ENCODE results near the gene GDNF.
"Not testable (repeated sequence)": the region's sequence is repeated elsewhere in the genome, so short reads cannot be mapped to it uniquely, and the experiment has no call there.

GDNF gene

DNA sequence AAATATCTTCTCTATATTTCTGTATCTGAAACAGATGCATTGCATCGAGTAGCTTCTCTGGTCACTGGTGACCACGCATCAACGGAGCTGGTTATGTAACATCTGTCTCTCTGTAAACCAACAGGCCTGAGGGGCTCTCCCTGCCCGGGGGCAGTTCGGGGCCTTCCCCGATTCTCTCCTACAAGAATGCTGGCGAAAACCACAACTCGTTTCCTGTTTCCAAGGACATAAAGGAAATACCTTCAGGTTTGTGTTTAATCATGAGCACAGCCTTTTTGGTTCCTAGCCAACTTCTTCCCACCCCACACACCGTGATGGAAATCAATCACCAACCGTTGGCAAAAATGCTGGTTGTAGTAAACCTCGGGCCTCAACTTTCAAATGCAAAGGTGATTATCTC is 25.1 kb downstream of the GDNF start:
- DNase-seq: no peak

DNA sequence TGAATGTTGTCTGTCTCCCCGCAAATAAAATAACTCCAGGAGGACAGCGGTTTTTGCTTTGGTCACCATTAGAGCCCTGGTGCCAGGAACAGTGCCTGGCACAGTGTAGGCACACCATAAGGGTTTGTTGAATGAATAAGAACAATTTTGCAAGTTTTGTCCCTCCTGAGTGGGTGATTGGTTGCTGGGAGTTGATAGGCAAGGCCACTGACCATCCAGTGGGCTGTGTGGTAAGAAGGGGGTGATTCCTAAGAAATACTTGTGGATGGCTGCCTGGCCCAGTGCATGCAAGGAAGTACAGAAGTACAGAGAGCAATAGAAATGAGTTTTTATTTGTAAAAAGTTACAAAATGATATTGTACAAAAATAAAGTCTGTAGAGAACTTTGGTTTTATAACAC is 27.5 kb downstream of the GDNF start:
- DNase-seq: no peak

GRCh38 chr5:37811866-37812265 is 28.0 kb downstream of the GDNF start:
- no peak for DNase-seq

- DNase-seq: no peak
Measured at GRCh38 chr5:37810311-37810710, 29.5 kb downstream of the GDNF start.

DNA sequence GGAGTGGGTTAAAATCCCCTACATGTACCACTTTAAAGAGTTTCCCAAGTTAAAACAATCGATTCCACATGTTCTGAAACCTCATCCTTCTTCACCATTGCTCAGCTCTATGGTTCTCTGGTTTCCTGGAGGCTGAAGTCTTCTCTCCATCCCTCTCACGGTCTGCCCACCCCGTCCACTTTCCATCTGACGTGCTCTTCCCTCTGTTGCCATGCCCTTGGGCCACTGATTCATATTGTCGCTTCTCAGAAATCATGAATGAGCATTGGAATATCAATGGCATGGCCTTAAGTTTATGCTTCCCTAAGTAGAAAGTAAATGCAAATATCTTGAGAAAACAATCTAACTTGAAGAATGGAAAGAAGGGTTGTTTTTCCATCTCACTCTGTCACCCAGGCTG is 30.9 kb downstream of the GDNF start:
- no peak for DNase-seq

DNA sequence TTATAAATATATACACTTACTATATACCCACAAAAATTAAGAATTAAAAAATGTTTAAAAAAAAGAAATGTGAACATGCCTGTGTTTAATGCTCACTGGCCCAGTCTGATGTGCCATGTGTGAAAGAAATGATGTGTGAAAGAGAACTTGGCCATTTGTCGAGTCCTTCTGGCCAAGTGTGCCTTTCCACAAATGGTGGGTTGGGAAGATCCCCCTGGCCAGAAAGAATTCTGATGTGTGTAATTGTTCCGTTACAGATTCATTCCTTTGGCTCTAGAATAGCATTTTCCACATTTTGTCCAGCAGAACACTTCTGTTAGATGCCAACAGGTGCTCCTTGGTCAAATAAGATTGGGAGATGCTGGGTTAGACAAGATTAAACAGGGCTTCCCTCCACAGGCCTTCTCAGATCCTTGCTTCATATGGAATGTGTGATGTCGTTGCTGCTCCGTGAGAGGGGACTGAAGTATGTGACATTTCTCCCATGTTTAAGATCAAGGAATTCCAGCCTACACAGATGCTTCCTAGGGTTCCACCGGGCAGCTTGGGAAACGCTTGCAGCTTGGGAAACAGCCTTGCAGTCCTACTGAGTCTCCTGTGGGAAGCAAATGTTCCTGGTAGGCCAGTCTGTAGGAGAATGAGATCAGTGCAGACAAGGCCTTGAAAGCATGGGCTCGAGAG is 32.1 kb downstream of the GDNF start:
- DNase-seq: no peak

DNA sequence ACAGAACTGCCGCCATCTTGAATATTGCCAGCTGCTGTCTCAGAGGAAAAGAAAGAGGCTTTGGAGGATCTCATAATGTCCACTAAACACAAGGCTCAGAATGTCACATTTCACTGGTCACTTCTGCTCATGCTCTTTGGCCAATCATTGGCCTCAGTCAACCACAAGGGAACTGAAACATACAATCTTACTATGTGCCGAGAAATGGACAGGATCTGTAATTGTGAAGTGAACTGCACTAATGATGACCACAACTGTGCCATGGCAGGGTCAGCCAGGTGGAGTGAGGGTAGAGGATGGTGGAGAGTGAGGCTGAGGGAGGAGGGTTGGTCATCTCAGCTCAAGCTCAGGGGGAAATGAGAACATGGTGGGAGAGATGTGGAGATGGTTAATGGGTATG is 32.8 kb downstream of the GDNF start:
- DNase-seq: no peak

DNA sequence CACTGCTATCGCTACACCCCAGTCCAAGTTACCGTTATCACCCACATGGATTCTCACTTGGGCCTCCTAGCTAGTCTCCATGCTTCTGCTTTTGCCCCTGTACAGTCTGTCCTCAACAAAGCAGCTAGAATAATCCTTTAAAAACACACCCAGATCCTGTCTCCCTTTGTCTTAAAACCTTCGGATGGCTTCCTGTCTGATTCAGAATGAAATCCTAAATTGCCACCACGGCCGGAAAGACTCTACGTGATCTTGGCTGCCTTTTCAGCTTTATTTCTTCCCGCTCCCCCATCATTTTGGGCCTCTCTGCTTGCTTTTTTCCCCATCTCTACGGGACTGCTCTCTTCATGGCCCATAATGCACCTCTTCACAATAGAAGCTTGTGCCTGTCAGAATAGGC is 33.4 kb downstream of the GDNF start:
- no peak for DNase-seq

GRCh38 chr5:37806016-37806415 is 33.8 kb downstream of the GDNF start:
- no peak for DNase-seq

GRCh38 chr5:37804401-37804800 is 35.4 kb downstream of the GDNF start:
- DNase-seq: no peak

- DNase-seq: no peak
Measured at GRCh38 chr5:37803487-37803886, 36.4 kb downstream of the GDNF start.

- DNase-seq: no peak
Measured at GRCh38 chr5:37801521-37801920, 38.3 kb downstream of the GDNF start.

DNA sequence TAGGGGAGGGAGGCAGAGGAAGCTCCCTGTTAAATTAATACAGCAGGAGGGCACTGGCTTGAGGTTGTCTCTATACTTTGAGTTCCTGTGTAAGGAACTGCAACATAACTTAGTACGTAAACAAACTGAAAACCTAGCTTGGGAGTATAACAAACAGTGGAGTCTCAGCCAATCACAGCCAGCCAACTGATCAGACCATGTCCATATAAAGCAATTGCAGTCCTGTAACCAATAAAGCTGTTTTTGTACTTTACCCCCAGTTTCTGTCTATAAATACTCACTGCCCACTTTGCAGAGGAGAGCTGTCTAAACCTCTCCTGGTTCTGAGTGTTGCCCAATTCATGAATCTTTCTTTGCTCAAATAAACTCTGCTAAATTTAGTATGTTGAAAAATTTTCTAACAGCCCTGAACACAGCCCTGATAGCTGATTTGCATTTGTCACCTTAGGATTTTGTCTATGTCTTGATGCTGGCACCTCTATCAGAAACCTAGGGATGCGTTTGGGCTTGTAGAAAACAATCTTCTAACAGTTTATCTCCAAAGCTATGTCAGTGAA is 39.9 kb downstream of the GDNF start:
- no peak for DNase-seq

DNA sequence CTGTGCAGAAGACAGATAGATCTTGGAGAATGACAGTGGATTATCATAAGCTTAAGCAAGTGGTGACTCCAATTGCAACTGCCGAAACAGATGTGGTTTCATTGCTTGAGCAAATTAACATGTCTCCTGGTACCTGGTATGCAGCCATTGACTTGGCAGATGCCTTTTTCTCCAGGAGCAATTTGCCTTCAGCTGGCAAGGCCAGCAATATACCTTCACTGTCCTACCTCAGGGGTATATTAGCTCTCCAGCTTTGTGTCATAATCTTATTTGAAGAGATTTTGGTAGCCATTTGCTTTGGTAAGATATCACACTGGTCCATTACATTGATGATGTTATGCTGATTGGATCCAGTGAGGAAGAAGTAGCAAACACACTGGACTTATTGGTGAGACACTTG is 43.4 kb downstream of the GDNF start:
- not testable (repeated sequence) for DNase-seq

GRCh38 chr5:37795292-37795691 is 44.5 kb downstream of the GDNF start:
- not testable (repeated sequence) for DNase-seq

GRCh38 chr5:37792975-37793631 is 46.7 kb downstream of the GDNF start:
- DNase-seq: no peak

GRCh38 chr5:37791321-37791720 is 48.5 kb downstream of the GDNF start:
- DNase-seq: no peak

DNA sequence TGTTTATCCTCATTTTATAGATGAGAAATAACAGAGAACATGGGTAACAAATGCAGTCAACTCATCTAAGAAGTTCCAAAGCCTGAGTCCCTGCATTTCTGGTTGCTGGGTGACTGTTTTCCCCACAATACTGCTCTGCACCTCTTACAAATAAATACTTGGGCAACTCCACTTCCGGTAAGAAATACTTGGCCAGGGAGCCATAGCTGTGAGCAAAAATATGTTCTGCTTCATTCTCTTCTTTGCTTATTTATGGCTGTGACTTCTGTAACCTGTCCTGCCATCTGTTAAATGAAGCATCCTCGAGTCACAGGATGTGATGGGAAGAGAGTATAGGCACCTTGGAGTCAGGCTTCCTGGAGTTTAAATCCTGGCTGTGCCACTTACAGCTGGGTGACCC is 49.9 kb downstream of the GDNF start:
- no peak for DNase-seq

GRCh38 chr5:37787742-37788141 is 52.1 kb downstream of the GDNF start:
- no peak for DNase-seq

DNA sequence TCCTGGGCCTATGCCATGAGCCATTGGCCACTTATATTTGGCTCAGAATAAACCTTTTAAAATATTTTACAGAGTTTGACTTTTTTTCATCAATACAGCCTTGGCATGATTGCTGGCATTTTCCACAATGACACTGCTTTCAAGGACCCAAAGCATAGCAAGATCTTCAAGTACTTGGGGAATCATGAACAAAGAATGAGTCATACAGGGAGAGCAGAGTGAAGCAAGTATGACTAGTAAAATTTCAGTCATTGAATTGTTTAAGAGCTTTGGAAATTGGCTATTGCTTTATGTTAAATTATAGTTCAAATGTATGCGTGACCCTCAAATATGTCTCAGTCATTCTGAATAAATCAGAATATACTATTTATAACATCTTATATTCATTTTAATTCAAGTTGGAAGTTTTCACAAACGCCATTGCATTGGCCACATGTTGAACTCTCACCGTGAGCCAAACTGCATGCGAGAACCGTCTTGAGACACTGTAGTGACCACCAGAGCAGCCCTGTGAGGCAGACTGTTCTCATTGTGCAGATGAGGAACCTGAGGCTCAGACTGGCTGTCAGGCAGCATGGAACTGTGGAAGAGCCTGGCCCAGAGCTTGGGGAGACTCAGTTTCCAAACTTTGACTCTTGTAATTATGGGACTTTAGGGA is 52.9 kb downstream of the GDNF start:
- no peak for DNase-seq

GRCh38 chr5:37786416-37786815 is 53.4 kb downstream of the GDNF start:
- DNase-seq: no peak

GRCh38 chr5:37781409-37781808 is 58.4 kb downstream of the GDNF start:
- DNase-seq: peak; percentile 2

DNA sequence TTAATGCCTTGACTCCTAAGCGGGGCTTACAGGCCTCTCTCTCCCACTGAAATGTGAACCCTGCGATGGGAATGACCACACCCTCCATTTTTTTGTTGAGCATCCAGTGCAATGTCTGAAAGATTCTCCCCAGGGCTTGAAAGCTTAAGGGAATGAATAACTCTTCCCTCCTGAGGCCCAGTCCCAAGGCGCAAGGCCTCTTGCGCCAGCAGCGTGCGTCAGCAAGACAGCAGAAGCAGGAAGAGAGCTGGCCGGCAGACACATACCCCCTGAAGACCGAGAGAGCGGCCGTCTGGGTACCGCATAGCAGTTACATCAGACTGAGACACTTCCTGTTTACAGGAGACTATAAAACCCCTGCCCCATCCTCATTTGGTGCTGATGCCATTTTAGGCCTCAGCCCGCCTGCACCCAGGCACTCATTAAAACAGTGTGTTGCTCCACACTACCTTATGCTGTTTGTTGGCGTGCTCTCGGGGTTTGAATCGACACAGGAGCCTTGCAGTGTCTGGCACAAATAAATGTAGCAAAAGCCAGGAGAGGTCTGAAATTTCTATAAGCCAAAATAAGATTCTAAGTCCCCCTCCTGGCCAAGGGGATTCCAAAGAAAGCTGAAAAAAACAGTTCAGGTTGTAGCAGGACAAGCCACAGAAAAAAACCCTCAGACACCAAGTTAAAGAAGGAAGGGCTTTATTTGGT is 62.3 kb downstream of the GDNF start:
- DNase-seq: no peak

DNA sequence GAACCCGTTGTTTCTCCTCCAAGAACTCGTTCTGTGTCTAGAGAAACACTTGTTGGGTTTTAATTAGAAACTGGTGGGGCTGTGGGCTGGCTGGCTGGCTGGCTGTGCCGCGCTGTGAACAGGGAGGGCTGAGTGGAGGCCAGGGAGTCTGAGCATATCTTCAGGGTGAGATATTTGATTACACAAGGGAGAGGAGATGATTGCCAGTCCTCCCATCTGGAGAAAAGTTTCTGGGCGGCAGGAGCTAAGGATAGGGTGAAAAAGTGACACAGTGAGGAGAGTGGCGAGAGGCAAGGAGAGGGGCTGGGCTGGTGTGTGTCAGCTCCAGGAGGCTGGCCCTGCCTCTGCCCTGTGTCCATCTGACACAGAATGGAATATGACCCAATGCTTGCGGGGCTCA is 63.0 kb downstream of the GDNF start:
- DNase-seq: no peak

Measured in NCI-H1417 treated with DMSO at 0.1 percent for 48 hours (cell line).